Small intestine (tissue), 7 donors: Measurements from ENCODE around the gene MAFF. TPM values are rescaled to one million over a fixed set of nuclear protein-coding genes. Genes with fewer than 3 reads are reported as not detected.

ENCODE experiments used
- DNase-seq, 2 donors: peaks; one replicate each; pipeline versions ENCODE4 v3.0.0 to v3.0.0-alpha.2; 2013
- FAIRE-seq: peaks from 2 replicates; lab custom pipeline; 2012; peaks lifted over from hg19 to GRCh38; lab: Jason Lieb, UNC
- H3K27ac ChIP-seq, 3 donors: one replicate each; pipeline ENCODE4 v1.5.1; 2013; ENCODE audit warnings: low read length in 2 of 3, mild to moderate bottlenecking in 2 of 3, control low read depth in 1 of 3, inconsistent platforms in 1 of 3, low read depth in 1 of 3, moderate library complexity in 1 of 3
- H3K27me3 ChIP-seq, 3 donors: one replicate each; pipeline ENCODE4 v1.6.1; 2013; ENCODE audit warnings: low read length in 3 of 3, inconsistent platforms in 1 of 3; ENCODE audit not compliant: control insufficient read depth in 3 of 3, insufficient read depth in 3 of 3
- H3K36me3 ChIP-seq, 3 donors: one replicate each; pipeline ENCODE4 v1.6.1; 2013; ENCODE audit warnings: low read length in 3 of 3, inconsistent platforms in 1 of 3, low read depth in 1 of 3, mild to moderate bottlenecking in 1 of 3, moderate library complexity in 1 of 3; ENCODE audit not compliant: control insufficient read depth in 3 of 3, insufficient read depth in 2 of 3
- H3K4me1 ChIP-seq, 3 donors: one replicate each; pipeline ENCODE4 v1.6.1; 2013; ENCODE audit warnings: low read length in 2 of 3, inconsistent platforms in 1 of 3, low read depth in 1 of 3, mild to moderate bottlenecking in 1 of 3, moderate library complexity in 1 of 3; ENCODE audit not compliant: control insufficient read depth in 3 of 3, insufficient read depth in 2 of 3
- H3K4me3 ChIP-seq, 3 donors: one replicate each; pipeline ENCODE4 v1.5.1; 2013; ENCODE audit warnings: low read length in 3 of 3, control low read depth in 1 of 3, inconsistent platforms in 1 of 3, low read depth in 1 of 3, mild to moderate bottlenecking in 1 of 3, moderate library complexity in 1 of 3
- H3K9me3 ChIP-seq, 2 donors: one replicate each; pipeline ENCODE4 v1.6.1; 2013; ENCODE audit warnings: low read depth in 1 of 2, low read length in 1 of 2; ENCODE audit not compliant: control insufficient read depth in 2 of 2, insufficient read depth in 1 of 2
- WGBS, 3 donors: extraction: QIAGEN DNeasy Blood & Tissue Kit; methylation state at CpG; one replicate each; pipeline ENCODE4 v1.1.7; 2013; 5-methylcytosine and 5-hydroxymethylcytosine counted together
- polyA plus RNA-seq, 4 donors: library from polyadenylated mRNA; stranded (reverse) in 3 of 4; unstranded in 1 of 4; fragments of 200-250 nt in 3 of 4; fragments of 120-200 nt in 1 of 4; gene quantifications; one replicate each; pipeline versions ENCODE4 v1.2.1 to v1.2.3, GENCODE V29; 2013
- donor health status: healthy with polysubstance abuse.
- donor health status: control.
- donor health status: control.
- donor health status: Bipolar disorder and iron deficiency.
- donor health status: healthy.

Gene MAFF
- polyA plus RNA-seq, 4 donors: 9.6 to 26.5 (median 16.0) TPM

GRCh38 chr22:38164551-38164918 lies 37.3 kb upstream of the MAFF start:
- H3K4me1 ChIP-seq: peaks cover 0 to 49% (median 11%) of the 10 kb centered on the region in 3 donors
- H3K27me3 ChIP-seq: no peaks in the 10 kb centered on the region
- WGBS, 3 donors: 66 to 81% (median 76%) methylated on average over 7 of the region's 7 CpGs
- peak overlapping the region; percentile 57 to 84 (median 72) for H3K27ac ChIP-seq
- H3K9me3 ChIP-seq: peaks cover 0 to 2% of the 10 kb centered on the region in 2 donors
- H3K36me3 ChIP-seq: peaks cover 0 to 43% (median 0%) of the 10 kb centered on the region in 3 donors
- no peak for FAIRE-seq
- DNase-seq: no peak
- no peak overlapping the region for H3K4me3 ChIP-seq

- DNase-seq: no peak
- WGBS, 3 donors: 82 to 88% (median 85%) methylated on average over 13 of the region's 13 CpGs
- peaks cover 0 to 48% (median 0%) of the 10 kb centered on the region in 3 donors for H3K36me3 ChIP-seq
- no peak for FAIRE-seq
- H3K4me1 ChIP-seq: peaks cover 0 to 49% (median 11%) of the 10 kb centered on the region in 3 donors
- H3K27ac ChIP-seq: peak overlapping the region in 1 of 3 donors; percentile 84
- no peaks in the 10 kb centered on the region for H3K27me3 ChIP-seq
- H3K9me3 ChIP-seq: peaks cover 0 to 2% of the 10 kb centered on the region in 2 donors
- H3K4me3 ChIP-seq: no peak overlapping the region
Measured at GRCh38 chr22:38165922-38166593, 35.7 kb upstream of the MAFF start.

GRCh38 chr22:38167988-38168407 lies 33.8 kb upstream of the MAFF start:
- no peak for DNase-seq
- peaks cover 3 to 37% (median 10%) of the 10 kb centered on the region in 3 donors for H3K4me1 ChIP-seq
- FAIRE-seq: no peak
- H3K27me3 ChIP-seq: no peaks in the 10 kb centered on the region
- peaks cover 0 to 46% (median 0%) of the 10 kb centered on the region in 3 donors for H3K36me3 ChIP-seq
- no peak overlapping the region for H3K27ac ChIP-seq
- no peak overlapping the region for H3K4me3 ChIP-seq
- no peaks in the 10 kb centered on the region for H3K9me3 ChIP-seq
- 78 to 90% (median 84%) methylated on average over 7 of the region's 7 CpGs for whole genome bisulfite sequencing, 3 donors

GRCh38 chr22:38169116-38169515 lies 32.7 kb upstream of the MAFF start:
- no peak for DNase-seq
- Histone ChIP-seq H3K4me1 (peaks cover 4 to 32% (median 8%) of the 10 kb centered on the region in 3 donors), H3K4me3 (no peak overlapping the region), H3K27me3 (no peaks in the 10 kb centered on the region), H3K36me3 (peaks cover 0 to 47% (median 0%) of the 10 kb centered on the region in 3 donors), H3K9me3 (no peaks in the 10 kb centered on the region), H3K27ac (no peak overlapping the region)
- 92 to 96% (median 94%) methylated on average over 17 of the region's 17 CpGs for whole genome bisulfite sequencing, 3 donors
- no peak for FAIRE-seq

- Histone ChIP-seq H3K9me3 (no peaks in the 10 kb centered on the region), H3K27me3 (no peaks in the 10 kb centered on the region), H3K27ac (no peak overlapping the region), H3K4me1 (peaks cover 4 to 19% (median 8%) of the 10 kb centered on the region in 3 donors), H3K36me3 (peaks cover 0 to 43% (median 0%) of the 10 kb centered on the region in 3 donors), H3K4me3 (no peak overlapping the region)
- DNase-seq: no peak
- 94 to 99% (median 98%) methylated on average over 5 of the region's 5 CpGs for WGBS, 3 donors
- FAIRE-seq: no peak
Measured at GRCh38 chr22:38170469-38170868, 31.3 kb upstream of the MAFF start.

GRCh38 chr22:38171927-38172831 lies 29.6 kb upstream of the MAFF start:
- Histone ChIP-seq H3K4me3 (no peak overlapping the region), H3K9me3 (no peaks in the 10 kb centered on the region), H3K36me3 (peaks cover 0 to 41% (median 0%) of the 10 kb centered on the region in 3 donors), H3K27me3 (no peaks in the 10 kb centered on the region), H3K4me1 (peaks cover 0 to 16% (median 14%) of the 10 kb centered on the region in 3 donors), H3K27ac (peak overlapping the region in 2 of 3 donors; percentile 29 to 82)
- 68 to 80% (median 77%) methylated on average over 16 of the region's 16 CpGs for WGBS, 3 donors
- no peak for FAIRE-seq
- no peak for DNase-seq

GRCh38 chr22:38172832-38173640 lies 28.8 kb upstream of the MAFF start:
- peaks cover 0 to 17% (median 16%) of the 10 kb centered on the region in 3 donors for H3K4me1 ChIP-seq
- FAIRE-seq (no peak), DNase-seq (peak; percentile 52 to 77)
- 26 to 45% (median 37%) methylated on average over 16 of the region's 16 CpGs for WGBS, 3 donors
- H3K36me3 ChIP-seq: peaks cover 0 to 33% (median 0%) of the 10 kb centered on the region in 3 donors
- no peak overlapping the region for H3K4me3 ChIP-seq
- no peaks in the 10 kb centered on the region for H3K27me3 ChIP-seq
- no peaks in the 10 kb centered on the region for H3K9me3 ChIP-seq
- H3K27ac ChIP-seq: peak overlapping the region in 2 of 3 donors; percentile 29 to 82

- no peak for DNase-seq
- Histone ChIP-seq H3K27me3 (no peaks in the 10 kb centered on the region), H3K9me3 (no peaks in the 10 kb centered on the region), H3K4me3 (no peak overlapping the region), H3K27ac (peak overlapping the region in 1 of 3 donors; percentile 82), H3K4me1 (peaks cover 0 to 19% (median 16%) of the 10 kb centered on the region in 3 donors), H3K36me3 (peaks cover 0 to 29% (median 0%) of the 10 kb centered on the region in 3 donors)
- 90 to 95% (median 91%) methylated on average over 4 of the region's 4 CpGs for WGBS, 3 donors
- no peak for FAIRE-seq
Measured at GRCh38 chr22:38173641-38173906, 28.2 kb upstream of the MAFF start.
